Osteocyte (in vitro differentiated cells): ENCODE data around the gene RHOV. TPM values are rescaled to one million over a fixed set of nuclear protein-coding genes. Genes with fewer than 3 reads are reported as not detected.

Experiments
- DNase-seq: peaks from one replicate; pipeline ENCODE4 v3.0.0; 2021; ENCODE audit warnings: mixed read lengths; ENCODE audit not compliant: unreplicated experiment; ENCODE audit errors: extremely low spot score
- H3K27ac Mint-ChIP-seq: one replicate; pipeline ENCODE4 v1.8.0; 2021; ENCODE audit warnings: mild to moderate bottlenecking, mixed read lengths; ENCODE audit not compliant: unreplicated experiment
- H3K27me3 Mint-ChIP-seq: one replicate; pipeline ENCODE4 v1.8.0; 2021; ENCODE audit warnings: mixed read lengths; ENCODE audit not compliant: unreplicated experiment
- H3K36me3 Mint-ChIP-seq: one replicate; pipeline ENCODE4 v1.8.0; 2021; ENCODE audit warnings: mixed read lengths; ENCODE audit not compliant: unreplicated experiment
- H3K4me1 Mint-ChIP-seq: one replicate; pipeline ENCODE4 v1.8.0; 2021; ENCODE audit warnings: mixed read lengths; ENCODE audit not compliant: unreplicated experiment
- H3K4me3 Mint-ChIP-seq: one replicate; pipeline ENCODE4 v1.8.0; 2021; ENCODE audit warnings: mild to moderate bottlenecking, moderate library complexity, mixed read lengths; ENCODE audit not compliant: unreplicated experiment
- H3K9me3 Mint-ChIP-seq: one replicate; pipeline ENCODE4 v1.8.0; 2021; ENCODE audit warnings: mixed read lengths; ENCODE audit not compliant: unreplicated experiment
- total RNA-seq: library from RNA; stranded (reverse); gene quantifications from 2 replicates; pipeline ENCODE4 v1.2.1, GENCODE V29; 2021
- TF ChIP-seq, protein P1 (sequence below): fragments of 200-600 bp; sonication (generic); IDR thresholded peaks from 2 replicates; pipeline ENCODE4 v1.5.0; 2021; ENCODE audit warnings: antibody characterized with exemption, mild to moderate bottlenecking, moderate library complexity

RHOV gene
- total RNA-seq, 1 donor from 2014 or later: 0.46 TPM

GRCh38 chr15:40825661-40826422 lies 48.2 kb downstream of the RHOV start:
- H3K36me3 Mint-ChIP-seq: no peaks in the 10 kb centered on the region
- peaks cover 10% of the 10 kb centered on the region for H3K27me3 Mint-ChIP-seq
- no peak overlapping the region for H3K27ac Mint-ChIP-seq
- TF ChIP-seq, protein P1, sequence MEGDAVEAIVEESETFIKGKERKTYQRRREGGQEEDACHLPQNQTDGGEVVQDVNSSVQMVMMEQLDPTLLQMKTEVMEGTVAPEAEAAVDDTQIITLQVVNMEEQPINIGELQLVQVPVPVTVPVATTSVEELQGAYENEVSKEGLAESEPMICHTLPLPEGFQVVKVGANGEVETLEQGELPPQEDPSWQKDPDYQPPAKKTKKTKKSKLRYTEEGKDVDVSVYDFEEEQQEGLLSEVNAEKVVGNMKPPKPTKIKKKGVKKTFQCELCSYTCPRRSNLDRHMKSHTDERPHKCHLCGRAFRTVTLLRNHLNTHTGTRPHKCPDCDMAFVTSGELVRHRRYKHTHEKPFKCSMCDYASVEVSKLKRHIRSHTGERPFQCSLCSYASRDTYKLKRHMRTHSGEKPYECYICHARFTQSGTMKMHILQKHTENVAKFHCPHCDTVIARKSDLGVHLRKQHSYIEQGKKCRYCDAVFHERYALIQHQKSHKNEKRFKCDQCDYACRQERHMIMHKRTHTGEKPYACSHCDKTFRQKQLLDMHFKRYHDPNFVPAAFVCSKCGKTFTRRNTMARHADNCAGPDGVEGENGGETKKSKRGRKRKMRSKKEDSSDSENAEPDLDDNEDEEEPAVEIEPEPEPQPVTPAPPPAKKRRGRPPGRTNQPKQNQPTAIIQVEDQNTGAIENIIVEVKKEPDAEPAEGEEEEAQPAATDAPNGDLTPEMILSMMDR: no peak
- H3K9me3 Mint-ChIP-seq: no peaks in the 10 kb centered on the region
- peaks cover 2% of the 10 kb centered on the region for H3K4me1 Mint-ChIP-seq
- no peak overlapping the region for H3K4me3 Mint-ChIP-seq
- DNase-seq: no peak

- H3K27ac Mint-ChIP-seq: no peak overlapping the region
- no peak overlapping the region for H3K4me3 Mint-ChIP-seq
- peaks cover 2% of the 10 kb centered on the region for H3K4me1 Mint-ChIP-seq
- H3K27me3 Mint-ChIP-seq: peaks cover 10% of the 10 kb centered on the region
- no peaks in the 10 kb centered on the region for H3K9me3 Mint-ChIP-seq
- H3K36me3 Mint-ChIP-seq: no peaks in the 10 kb centered on the region
- DNase-seq: no peak
- TF ChIP-seq, protein P1: no peak
Measured at GRCh38 chr15:40823572-40824343, 50.3 kb downstream of the RHOV start.

Other genes starting within 250 kb of the RHOV start
- gene RAD51, start 179.1 kb downstream of the RHOV start, total RNA-seq: 8.5 and 8.6 TPM in 2 replicates
- gene RMDN3, start 119.0 kb downstream of the RHOV start, total RNA-seq: 30.2 and 35.6 TPM in 2 replicates
- gene GCHFR, start 110.2 kb downstream of the RHOV start, total RNA-seq: 3.8 and 5.1 TPM in 2 replicates
- not detected in 2 replicates for gene C15orf62, start 104.3 kb downstream of the RHOV start, total RNA-seq
- gene ZFYVE19, start 67.1 kb downstream of the RHOV start, total RNA-seq: 21.1 and 23.6 TPM in 2 replicates
- gene DNAJC17, start 66.8 kb downstream of the RHOV start, total RNA-seq: 38.1 and 39.8 TPM in 2 replicates
- not detected in 2 replicates for gene PPP1R14D, start 45.5 kb downstream of the RHOV start, total RNA-seq
- gene SPINT1, start 30.2 kb downstream of the RHOV start, total RNA-seq: 5.2 and 5.5 TPM in 2 replicates
- 36.7 and 40.5 TPM in 2 replicates for gene VPS18, start 20.2 kb upstream of the RHOV start, total RNA-seq
- gene DLL4, start 55.1 kb upstream of the RHOV start, total RNA-seq: 0.39 and 0.54 TPM in 2 replicates
- gene CHAC1, start 79.2 kb upstream of the RHOV start, total RNA-seq: 33.3 and 39.3 TPM in 2 replicates
- gene INO80, start 242.0 kb upstream of the RHOV start, total RNA-seq: 20.9 and 22.1 TPM in 2 replicates